A172 (cell line): ENCODE data around the gene TBL1X. TPM values are rescaled to one million over a fixed set of nuclear protein-coding genes. Genes with fewer than 3 reads are reported as not detected.

ENCODE experiments used
- DNase-seq: peaks from one replicate; pipeline ENCODE4 v3.0.0-alpha.2; 2015; ENCODE audit warnings: low spot score
- total RNA-seq: library from RNA; depleted of rRNA; stranded (reverse); fragments of >200 nt; shearing (Covaris generic); gene quantifications from 2 replicates; pipeline ENCODE4 v1.2.3, GENCODE V29; 2014

The TBL1X gene
- total RNA-seq, 1 experiment from 2014 or later, result 4.5 TPM

DNA sequence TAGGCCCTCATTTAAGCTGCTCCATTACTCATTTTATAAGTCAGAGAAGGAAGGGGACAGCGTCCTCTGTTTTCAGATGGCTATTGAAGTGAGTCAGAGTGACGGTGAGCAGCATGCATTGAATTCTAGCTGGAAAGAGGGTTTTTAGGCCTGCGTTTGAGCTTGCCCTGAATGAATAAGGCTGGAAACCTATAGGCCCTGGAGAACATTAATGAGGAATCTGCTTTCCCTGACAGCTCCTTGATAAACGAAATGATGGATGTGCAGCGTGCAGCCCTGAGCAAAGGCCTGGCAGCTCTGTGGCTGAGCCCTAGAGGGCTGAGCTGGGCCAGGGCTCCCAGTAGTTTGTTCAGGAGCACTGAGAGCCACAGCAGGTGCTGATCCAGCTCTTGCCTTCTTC, 33.4 kb downstream of the TBL1X start:
- DNase-seq, result no peak

DNA sequence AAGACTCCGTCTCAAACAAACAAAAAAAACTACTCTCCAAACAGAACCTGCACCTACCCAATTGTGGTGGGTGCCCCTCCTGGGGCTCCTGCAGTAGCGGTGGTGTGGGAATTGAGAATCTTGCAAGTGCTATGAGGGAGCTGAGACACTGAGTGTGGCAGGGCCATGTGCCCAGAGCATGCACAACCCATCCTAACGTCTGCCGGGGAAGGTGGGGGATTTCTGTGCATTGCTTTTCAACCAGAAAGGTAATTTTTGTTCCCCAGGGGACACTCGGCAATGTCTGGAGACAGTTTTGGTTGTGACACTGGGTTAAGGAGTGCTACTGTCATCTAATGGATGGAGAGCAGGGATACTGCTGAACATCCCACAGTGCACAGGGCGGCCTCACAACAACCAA, 35.7 kb downstream of the TBL1X start:
- no peak for DNase-seq

DNA sequence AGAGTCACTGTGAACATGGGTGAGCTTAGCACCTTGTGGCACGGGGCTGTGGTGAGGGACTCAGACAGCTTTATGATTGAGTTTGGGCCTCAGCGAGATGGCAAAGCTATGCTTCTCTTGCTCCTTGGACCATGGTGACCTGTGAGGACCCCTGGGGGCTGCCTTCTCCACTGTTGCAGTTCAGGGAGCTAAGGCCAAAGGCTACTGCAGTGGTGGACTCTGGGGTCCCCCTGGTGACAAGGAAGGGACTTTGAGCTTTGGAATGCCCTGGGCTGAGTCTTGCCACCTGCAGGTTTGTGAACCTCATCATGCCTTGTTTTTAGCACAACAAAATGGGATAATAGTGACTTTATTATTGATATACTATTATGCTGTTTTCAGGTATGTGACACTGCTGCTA, 36.5 kb downstream of the TBL1X start:
- no peak for DNase-seq

DNA sequence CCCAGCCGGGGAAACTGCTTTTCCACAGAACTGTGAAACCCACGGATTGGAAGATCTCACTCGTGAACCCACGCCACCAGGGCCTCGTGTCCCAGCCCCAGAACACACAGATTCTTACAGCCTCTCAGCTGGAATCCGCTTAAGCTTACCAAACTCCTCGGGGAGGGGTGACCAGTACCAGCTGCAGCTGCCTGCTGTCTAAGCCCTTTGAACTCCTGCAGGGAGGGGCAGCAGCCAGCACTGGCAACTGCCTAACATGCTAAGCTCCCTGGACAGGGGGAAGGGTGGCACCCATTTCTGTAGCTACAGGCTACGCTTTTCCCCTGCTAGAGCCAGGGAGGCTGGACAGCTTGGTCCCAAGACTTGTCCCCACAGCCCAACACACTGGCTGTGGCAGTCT, 38.4 kb downstream of the TBL1X start:
- no peak for DNase-seq

DNA sequence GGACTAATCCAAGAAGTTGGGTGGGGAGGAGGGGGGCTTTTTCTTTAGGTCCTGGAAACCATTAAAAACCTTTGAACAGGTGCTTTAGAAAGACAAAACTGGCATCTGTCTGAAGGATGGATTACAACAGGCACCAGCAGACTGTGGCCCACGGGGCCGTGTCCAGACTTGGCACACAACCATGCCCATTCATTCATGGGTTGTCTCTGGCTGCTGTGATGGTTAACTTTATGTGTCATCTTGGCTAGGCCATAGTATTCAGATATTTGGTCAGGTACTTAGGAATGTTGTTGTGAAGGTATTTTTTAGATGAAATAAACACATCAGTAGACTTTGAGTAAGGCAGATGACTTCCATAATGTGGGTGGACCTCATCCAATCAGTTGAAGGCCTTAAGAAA, 45.5 kb downstream of the TBL1X start:
- no peak for DNase-seq

DNA sequence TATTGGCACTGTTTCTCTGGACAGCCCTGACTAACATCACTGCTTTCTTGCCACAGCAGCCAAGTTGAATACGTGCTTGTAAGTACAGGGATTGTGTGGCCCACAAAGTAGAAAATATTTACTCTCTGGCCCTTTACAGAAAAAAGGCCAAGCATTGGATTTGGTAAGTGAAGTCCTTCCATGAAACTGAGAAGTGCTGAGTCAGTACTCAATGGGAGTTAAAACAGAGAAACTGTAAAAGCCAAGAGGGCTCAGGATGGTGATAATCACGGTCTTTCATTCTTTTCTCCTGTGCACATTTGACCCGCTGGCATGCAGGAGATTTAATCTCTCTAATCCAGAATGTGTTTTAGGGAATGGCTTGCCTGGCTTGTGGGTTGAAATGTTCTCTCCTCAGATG, 46.1 kb downstream of the TBL1X start:
- DNase-seq, result no peak

DNA sequence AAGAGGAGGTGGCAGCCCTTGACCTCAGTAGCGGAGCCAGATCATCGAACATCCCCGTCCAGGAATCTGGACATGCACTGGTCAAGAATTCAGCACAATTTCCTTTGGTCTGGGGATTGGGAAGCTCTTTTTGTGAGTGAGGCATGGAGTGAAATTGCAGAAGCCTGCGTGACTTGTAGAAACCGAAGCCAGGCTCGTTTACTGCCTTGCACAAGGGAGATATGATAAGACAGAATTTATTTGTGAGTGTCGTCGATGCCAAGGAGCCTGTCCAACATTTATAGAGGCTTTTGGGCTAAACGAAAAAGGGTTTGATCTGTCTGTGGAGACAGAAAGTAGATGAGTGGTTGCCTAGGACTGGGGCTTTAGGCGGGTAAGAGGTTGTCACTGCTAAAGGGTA, 50.6 kb downstream of the TBL1X start:
- DNase-seq, result no peak

DNA sequence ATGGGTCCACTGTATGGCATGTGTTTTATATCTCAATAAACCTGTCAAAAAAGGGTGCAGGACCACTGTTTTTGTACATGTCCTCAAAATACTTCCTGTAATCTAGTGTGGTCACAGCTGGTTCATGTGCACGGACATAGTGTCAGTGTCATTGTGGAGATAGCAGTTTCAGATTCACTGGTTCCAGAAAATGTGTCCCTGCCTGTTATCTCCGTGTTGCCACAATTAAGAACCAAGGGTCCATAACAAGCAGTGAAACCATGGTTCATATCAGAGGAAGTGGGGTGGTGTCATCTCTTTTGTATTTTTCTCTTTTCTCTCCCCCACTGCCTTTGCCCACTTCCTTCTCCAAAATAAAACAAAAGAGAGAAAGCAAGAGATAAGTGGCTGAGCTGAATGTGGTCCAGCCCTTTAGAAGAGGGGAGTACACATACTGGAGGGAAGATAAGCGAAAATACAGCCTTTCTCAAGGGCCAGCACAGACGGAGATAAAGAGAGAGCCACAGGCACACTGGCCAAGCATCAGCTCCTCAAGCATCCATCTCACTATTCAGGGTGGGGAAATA, 51.2 kb downstream of the TBL1X start:
- DNase-seq, result no peak

DNA sequence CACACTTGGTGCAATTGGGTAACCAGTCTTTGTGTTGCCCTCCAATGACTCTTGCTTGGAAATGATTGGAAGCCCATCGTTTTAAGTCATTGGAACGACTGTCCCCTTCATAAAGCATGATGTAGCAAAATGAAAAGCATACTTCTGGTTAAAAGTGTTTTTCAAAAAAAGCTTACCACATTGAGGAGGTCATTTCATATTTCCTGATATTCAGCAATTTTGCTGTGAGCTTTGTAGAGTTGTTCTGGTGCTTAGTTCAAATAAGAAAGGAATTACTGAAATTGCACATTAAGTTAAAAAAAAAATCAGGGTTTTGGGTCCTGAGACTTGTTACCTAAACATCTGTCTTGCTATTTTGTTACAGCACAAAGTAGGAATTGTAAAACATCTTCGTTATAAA, 51.8 kb downstream of the TBL1X start:
- no peak for DNase-seq

DNA sequence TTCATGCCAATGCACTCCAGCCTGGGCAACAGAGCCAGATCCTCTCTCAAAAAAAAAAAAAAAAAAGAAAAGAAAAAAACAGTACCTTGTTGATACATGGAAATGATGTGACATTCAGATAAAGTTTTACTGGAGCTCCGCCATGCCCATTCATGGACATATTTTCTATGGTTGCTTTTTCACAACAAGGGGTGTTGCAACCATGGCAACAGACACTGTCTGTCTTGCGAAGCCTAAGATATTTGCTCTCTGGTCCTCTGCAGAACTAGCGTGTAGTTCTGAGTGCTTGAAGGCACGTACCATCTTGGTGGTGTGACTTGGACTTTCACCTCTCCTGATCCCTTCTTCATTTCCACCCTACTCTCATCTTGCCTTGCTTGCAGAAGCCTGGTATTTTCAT, 53.2 kb downstream of the TBL1X start:
- DNase-seq, result no peak

DNA sequence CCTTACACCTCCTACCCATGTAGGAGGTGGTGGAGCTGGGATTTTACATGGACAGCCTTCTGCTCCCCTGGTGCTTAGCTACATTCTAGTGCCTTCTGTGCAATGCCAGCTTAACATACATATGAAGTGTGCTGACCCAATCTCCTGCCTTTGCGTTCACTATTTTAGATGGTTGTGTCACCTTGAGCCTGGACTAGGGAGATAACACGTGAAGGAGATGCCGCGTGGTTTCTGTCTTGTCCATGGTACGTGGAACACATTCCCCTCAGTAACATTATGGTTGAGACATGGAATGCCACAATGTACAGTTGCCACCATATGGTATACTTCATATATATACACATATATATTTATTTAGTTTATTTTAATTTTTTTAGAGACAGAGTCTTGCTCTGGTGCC, 54.0 kb downstream of the TBL1X start:
- no peak for DNase-seq

DNA sequence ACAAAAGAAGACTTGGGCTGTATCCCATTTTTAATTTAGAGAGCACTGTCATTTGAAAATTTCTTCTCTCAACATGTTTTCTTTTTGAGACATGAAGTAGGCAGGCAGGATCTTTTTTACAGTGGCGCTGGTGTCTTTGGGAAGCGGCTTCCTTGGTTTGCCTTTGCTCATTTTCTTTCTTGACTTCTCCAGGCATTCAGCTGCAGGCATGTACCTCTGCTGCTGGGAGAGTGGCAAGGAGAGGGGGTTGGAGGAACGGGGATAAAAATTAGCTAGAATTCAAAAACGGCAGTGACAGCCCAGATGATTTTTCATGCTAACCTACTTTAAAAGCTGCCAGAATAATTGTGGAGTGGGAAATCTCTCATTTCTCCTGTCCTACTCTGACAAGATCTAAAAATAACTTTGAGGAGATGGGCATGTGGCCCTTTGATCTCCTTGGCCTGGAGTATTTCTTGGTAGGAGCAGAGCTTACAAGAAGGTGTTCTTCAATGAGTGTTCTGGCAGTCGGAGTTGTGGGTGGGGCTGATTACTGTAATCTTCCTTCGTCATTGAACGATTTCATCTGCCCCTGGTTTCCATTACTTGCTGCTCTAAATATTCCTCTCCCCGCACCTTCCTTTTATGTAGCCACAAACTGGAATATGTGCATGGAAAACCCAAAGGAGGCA, 54.8 kb downstream of the TBL1X start:
- no peak for DNase-seq

DNA sequence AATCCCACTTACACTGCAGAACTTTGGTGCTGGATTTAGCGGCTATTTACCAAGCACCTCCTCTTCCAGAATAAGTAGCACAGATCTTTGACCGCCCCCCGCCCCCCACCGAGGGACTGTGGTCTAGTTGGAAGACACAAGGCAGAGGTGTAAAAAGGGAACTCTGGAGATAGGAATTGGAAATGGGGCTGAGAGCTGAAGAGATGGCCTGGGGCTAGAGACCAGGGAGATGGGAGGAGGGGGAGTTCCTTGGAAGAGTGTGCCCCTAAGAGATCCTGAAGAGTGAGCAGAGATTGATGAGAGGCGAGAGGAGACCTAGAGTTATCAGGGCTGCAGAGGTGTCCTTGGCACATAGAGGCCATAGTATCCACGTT, 55.3 kb downstream of the TBL1X start:
- no peak for DNase-seq

DNA sequence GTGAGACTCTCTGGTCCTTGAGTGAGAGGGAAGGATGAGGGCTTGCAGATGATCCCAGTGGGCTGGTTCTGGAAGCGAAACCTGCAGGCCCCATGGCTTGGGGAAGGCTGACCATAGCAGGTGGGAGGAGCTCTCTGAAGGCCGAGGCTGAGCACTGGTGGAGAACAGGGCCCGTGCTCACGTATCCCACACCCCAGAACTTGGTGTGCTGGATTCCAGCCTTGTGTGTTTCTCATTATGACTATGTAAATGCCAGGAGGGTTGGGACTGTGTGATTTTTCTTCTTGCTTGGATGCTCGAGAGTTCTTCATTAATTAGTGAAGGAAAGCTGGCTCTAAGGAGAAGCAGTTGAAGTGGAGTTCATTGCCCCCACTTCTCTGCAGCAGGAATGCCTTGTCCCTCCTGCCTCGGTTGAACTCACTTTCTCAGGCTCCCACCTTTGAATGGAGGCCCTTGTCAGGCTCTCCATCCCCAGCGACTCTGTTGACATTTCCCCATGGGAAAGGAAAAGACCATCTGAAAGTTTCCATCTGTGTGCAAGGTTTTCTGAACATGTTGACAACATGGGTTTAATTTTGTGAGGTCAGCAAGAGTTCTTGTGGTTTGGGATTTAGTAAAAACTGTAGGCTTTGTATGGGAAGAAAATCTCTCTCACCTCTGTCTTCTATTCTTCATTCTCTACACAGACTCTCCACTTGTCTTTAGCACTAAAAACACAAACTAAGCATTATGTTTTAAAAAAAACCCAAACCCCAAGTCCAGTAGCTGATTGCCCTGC, 57.7 kb downstream of the TBL1X start:
- no peak for DNase-seq

DNA sequence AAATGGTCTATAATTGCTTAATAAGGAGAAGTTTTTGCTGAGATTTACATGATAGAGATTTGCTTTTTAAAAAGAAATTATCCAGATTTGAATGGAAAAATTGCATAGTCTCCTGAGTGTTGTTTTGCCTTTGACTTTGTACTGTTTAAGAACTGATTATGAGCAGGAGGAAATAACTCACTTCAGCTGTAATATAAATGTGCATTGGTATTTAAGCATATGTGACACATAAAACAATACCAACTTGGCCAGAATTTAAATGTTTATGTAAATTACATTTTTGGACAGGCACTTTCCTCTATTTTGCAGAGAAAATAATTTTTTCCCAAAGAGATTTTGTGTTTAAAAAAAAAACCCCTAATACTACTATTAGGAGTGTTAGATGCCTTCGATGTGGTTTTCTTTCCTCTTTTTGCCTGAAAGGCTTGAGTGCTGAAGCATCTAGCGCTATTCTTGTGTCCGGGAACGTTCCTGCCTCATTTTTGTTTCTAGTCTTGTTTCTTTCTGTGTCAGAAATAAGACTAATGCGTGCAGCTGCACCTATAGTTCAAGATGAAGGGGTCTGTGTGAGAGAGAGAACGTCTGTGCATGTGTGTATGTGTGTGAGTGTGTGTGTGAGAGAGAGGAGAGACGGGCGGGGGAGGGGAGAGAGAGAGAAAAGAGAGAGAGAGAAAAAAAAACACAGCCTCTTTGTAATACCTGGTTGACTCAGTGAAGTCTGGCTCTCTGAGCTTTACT, 60.8 kb downstream of the TBL1X start:
- DNase-seq, result no peak

DNA sequence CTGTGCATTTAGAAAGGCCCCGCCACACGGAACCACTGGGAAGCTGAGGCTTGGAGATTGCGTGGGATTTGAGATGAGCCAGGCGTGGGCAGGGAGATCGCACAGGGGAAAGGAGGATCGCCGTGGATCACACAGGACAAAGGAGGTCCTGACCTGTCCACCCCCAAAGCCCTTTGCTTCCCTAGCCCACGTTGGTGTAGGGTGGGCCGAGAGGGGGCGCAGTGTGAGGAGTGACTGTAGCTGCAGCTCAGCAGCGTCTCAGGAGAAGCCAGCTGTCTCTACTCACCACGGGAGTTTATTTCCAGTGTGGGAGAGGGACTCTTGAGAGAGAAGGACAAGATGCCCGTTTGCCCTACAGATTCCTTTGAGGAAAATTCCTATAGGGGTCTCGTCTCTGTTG, 62.1 kb downstream of the TBL1X start:
- no peak for DNase-seq

DNA sequence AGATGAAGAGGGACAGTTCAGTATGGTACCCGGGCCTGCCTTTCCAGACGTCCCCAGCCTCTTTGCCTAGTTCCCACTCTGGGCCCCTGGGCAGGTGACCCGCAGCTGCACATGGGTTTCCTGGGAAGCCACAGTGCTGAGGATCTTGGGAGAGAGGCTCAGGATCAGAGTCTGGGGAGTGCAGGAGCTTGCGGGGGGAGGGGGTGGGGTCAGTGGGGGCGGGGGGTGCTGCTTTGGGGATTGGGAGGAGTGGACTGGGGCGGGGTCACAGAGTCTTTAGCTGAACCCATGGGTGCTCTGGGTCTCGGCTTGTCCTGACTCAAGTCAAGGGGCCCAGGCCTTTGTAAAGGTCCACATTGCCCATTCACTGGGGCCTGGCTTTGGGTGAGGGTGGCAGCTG, 63.6 kb downstream of the TBL1X start:
- no peak for DNase-seq

DNA sequence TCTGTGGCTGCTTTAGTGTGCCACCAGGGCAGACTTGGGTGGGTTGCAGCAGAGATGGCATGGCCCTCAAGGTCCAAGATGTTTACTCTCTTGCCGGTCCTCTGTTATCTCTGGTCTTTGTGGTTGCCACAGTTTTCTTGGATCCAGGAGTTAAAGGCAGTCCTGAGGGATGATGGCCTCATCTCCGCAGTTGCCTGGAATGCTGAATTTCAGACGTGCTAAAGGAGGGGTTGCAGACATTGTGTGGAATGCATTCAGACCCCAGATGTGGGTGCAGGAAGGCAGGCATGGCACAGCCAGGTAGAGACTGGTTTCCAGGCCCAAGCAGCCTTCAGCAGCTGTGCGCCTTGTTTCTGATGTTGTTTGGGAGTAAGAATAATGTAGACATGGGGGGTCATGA, 64.4 kb downstream of the TBL1X start:
- DNase-seq, result no peak

DNA sequence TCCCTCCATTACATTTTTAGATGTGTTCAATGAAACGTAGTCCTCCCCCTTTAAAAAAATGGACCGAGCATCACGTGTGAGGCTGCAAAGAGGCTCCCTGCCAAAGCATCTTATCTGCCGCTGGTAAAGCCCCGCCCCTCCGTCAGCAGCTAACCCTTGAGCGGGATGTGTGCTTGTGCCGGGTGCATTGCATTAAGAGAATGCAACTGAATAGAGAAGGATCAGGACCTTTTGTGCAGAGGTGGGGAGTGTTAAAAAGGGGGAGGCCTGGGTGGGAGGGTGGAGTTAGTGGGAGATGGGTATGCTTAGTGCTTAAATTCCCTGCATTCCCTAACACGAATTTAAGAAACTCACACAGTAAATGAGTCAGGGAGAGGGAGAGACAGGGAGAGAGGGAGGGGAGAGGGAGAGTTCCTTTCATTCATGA, 66.0 kb downstream of the TBL1X start:
- peak; percentile 88 for DNase-seq

DNA sequence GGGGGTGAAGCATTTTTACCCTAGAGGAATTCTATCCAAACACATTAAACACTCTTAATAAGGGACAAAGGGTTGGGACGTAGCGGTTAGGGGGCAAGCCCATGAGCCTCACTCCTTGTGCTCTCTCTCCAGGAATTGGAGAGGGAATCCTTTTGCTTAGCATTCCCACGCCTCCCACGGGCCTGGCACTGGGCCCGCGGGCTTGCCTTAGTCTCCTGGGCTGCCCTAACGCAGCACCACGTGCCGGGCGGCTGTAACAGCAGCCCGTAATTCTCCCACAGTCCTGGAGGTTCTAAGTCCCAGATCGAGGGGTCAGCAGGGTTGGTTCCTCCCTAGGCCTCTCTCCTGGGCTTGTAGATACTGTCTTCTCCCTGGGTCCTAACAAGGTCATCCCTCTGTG, 67.5 kb downstream of the TBL1X start:
- DNase-seq, result no peak

DNA sequence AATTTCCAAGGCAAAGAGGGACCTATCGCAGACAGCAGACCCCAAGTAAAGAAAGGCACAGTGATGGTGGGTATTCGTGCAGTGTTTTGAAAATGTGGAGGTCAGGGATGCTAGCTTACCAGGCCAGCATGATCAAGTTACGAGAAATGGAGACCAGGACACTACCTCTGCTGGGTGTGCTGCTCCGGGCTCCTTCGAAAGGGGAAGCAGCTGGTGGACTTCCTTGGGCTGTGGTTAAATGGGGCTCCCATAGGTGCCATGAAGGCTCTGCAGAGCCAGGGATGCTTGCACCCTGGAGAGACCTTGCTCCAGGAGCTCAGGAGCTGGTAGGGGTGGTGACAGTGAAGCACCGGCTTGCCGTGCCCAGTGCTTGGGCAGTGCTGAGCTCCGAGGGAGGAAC, 68.8 kb downstream of the TBL1X start:
- DNase-seq, result no peak

DNA sequence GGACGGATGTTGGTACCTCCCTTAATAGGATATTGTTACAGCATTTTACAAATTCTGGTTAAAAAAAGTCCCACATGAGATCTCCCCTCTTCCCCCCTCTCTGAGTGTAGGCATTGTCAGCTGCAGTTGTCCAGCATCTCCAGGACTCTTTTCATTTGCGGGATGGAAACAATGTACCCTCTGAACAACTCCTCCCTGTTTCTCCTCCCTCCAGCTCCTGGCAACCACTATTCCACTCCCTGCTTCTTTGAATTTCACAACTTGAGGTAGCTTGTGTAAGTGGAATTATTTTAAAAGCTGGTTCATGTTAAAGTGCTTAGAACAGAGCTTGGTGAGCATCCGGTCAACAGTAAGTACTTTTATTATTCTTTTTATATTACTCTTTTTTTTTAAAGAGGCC, 69.8 kb downstream of the TBL1X start:
- DNase-seq, result no peak

DNA sequence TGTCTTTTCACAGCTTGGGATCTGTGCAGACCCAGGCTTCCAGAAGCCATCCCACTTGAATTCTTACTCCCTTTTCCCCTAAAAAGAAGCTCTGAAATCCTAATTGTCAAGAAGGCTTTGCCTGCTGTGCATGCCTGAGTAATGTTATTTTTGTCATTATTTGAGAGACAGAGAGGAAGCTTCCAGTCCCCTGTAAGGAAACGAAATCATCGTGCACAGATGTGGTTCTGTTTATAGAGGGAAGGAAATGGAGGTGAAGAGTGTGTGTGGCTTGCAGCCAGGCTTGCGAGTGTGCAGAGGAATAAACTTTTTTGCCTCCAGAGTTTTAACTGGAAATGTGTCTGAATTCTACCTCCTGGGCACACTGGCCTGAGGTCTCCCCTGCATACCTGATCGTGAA, 70.2 kb downstream of the TBL1X start:
- no peak for DNase-seq
